ENCODE results near the gene USP43. TPM values are rescaled to one million over a fixed set of nuclear protein-coding genes. Genes with fewer than 3 reads are reported as not detected.

Gene USP43
- total RNA-seq, 1 donor from 2014 or later = 7.0 TPM

DNA sequence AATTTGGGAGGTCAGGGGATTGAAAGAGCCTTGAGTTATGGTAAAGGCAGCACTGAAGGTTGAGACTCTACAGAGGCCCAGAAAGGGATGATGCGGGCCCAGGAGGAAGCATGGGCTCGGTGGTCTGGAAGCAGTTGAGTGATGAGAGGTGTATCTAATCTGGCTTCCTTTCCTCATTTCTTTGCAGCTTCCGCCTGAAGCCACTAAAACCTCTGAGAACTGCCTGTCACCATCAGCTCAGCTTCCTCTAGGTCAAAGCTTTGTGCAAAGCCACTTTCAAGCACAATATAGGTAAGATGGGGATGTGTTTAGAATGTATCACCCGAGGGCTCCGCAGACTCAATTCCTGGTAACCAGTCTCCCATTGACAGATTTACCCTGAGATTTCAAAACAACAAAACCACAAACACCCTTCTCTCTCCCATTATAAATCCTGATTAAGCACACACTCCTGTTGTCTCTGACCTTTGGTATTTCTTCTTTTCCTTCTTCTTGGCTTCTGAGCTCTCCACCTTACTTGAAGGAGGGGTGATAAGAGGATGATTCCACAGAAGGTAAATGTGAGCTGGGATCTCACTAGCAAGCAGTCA lies 21.2 kb downstream of the USP43 start:
- Mint-ChIP-seq H3K27ac (ENCODE audit: unreplicated experiment) (no peak overlapping the region), H3K4me1 (ENCODE audit: low read depth, unreplicated experiment) (peaks cover 37% of the 10 kb centered on the region), H3K27me3 (ENCODE audit: low read depth, unreplicated experiment) (no peaks in the 10 kb centered on the region), H3K4me3 (ENCODE audit: unreplicated experiment) (no peak overlapping the region), H3K36me3 (ENCODE audit: low read depth, unreplicated experiment) (peaks cover 24% of the 10 kb centered on the region), H3K9me3 (ENCODE audit: unreplicated experiment) (peaks cover 7% of the 10 kb centered on the region)
- H3K79me2 ChIP-seq (ENCODE audit: insufficient read depth, low read length) = no peaks in the 10 kb centered on the region
- no peak overlapping the region for H3K9ac ChIP-seq (ENCODE audit: low read length)
- TF ChIP-seq, protein P1, sequence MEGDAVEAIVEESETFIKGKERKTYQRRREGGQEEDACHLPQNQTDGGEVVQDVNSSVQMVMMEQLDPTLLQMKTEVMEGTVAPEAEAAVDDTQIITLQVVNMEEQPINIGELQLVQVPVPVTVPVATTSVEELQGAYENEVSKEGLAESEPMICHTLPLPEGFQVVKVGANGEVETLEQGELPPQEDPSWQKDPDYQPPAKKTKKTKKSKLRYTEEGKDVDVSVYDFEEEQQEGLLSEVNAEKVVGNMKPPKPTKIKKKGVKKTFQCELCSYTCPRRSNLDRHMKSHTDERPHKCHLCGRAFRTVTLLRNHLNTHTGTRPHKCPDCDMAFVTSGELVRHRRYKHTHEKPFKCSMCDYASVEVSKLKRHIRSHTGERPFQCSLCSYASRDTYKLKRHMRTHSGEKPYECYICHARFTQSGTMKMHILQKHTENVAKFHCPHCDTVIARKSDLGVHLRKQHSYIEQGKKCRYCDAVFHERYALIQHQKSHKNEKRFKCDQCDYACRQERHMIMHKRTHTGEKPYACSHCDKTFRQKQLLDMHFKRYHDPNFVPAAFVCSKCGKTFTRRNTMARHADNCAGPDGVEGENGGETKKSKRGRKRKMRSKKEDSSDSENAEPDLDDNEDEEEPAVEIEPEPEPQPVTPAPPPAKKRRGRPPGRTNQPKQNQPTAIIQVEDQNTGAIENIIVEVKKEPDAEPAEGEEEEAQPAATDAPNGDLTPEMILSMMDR (IDR thresholded peaks at IDR 0.05; ENCODE audit: insufficient read depth, low read depth, low read length) = no peak
- TF ChIP-seq EZH2 (IDR thresholded peaks at IDR 0.05; ENCODE audit: insufficient read depth, low read length) = no peak
- H2AFZ ChIP-seq (ENCODE audit: low read depth, low read length) = no peak overlapping the region
- peaks cover 3% of the 10 kb centered on the region for H3K4me1 ChIP-seq (ENCODE audit: insufficient read depth, low read length)
- FAIRE-seq = no peak
- no peaks in the 10 kb centered on the region for H4K20me1 ChIP-seq (ENCODE audit: insufficient read depth, low read length)
- H3K36me3 ChIP-seq (ENCODE audit: insufficient read depth, low read length) = no peaks in the 10 kb centered on the region
- H3K27me3 ChIP-seq (ENCODE audit: insufficient read depth, low read length) = no peaks in the 10 kb centered on the region
- no peak overlapping the region for H3K4me2 ChIP-seq (ENCODE audit: low read length)
- H3K27ac ChIP-seq (ENCODE audit: low read depth, low read length) = no peak overlapping the region
- H3K4me3 ChIP-seq (ENCODE audit: insufficient read depth, low read depth, low read length) = no peak overlapping the region
- no peaks in the 10 kb centered on the region for H3K9me3 ChIP-seq (ENCODE audit: insufficient read depth, low read depth, low read length)
- no peak for DNase-seq (ENCODE audit: low read depth)

DNA sequence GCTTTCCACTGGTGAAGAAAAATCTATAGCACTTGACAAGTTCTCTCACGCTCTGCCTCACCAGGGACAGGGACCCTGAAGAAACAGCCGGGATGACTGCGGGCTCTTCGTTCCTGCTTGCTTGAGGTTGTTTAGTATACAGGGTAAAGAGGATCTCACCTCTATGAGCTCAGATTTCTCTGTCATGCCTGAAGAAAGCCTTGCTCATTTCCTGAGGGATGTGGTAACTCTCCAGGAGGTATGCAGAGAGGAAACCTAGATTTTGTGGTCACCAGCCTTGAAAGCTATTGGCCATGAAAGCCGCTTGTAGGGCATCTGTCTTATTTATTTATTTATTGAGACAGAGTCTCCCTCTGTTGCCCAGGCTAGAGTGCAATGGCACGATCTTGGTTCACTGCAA lies 23.2 kb downstream of the USP43 start:
- H3K27me3 Mint-ChIP-seq (ENCODE audit: low read depth, unreplicated experiment) = no peaks in the 10 kb centered on the region

More for the DNA sequence above, 23.2 kb downstream of the USP43 start:
- H3K36me3 ChIP-seq (ENCODE audit: insufficient read depth, low read length) = no peaks in the 10 kb centered on the region
- Mint-ChIP-seq H3K9me3 (ENCODE audit: unreplicated experiment) (peaks cover 7% of the 10 kb centered on the region), H3K36me3 (ENCODE audit: low read depth, unreplicated experiment) (peaks cover 28% of the 10 kb centered on the region), H3K4me1 (ENCODE audit: low read depth, unreplicated experiment) (peaks cover 37% of the 10 kb centered on the region), H3K27ac (ENCODE audit: unreplicated experiment) (peak overlapping the region; percentile 80), H3K4me3 (ENCODE audit: unreplicated experiment) (no peak overlapping the region)
- no peaks in the 10 kb centered on the region for H3K27me3 ChIP-seq (ENCODE audit: insufficient read depth, low read length)
- H3K9me3 ChIP-seq (ENCODE audit: insufficient read depth, low read depth, low read length) = no peaks in the 10 kb centered on the region
- no peak overlapping the region for H3K4me3 ChIP-seq (ENCODE audit: insufficient read depth, low read depth, low read length)
- H3K9ac ChIP-seq (ENCODE audit: low read length) = no peak overlapping the region
- H3K27ac ChIP-seq (ENCODE audit: low read depth, low read length) = no peak overlapping the region
- H3K79me2 ChIP-seq (ENCODE audit: insufficient read depth, low read length) = no peaks in the 10 kb centered on the region
- FAIRE-seq (no peak), DNase-seq (ENCODE audit: low read depth) (peak; percentile 78)
- peaks cover 3% of the 10 kb centered on the region for H3K4me1 ChIP-seq (ENCODE audit: insufficient read depth, low read length)
- peak overlapping the region; percentile 72 for H3K4me2 ChIP-seq (ENCODE audit: low read length)
- no peaks in the 10 kb centered on the region for H4K20me1 ChIP-seq (ENCODE audit: insufficient read depth, low read length)
- no peak for TF ChIP-seq EZH2 (IDR thresholded peaks at IDR 0.05; ENCODE audit: insufficient read depth, low read length)
- TF ChIP-seq, protein P1 (IDR thresholded peaks at IDR 0.05; ENCODE audit: insufficient read depth, low read depth, low read length) = no peak
- H2AFZ ChIP-seq (ENCODE audit: low read depth, low read length) = no peak overlapping the region

Measured in astrocyte (in vitro differentiated cells and primary cell).